H1 (cell line): ENCODE measurements around the gene IFI30.

ENCODE experiments used
- CREB1 ChIP-seq: IDR thresholded peaks from 2 replicates; pipeline ENCODE4 v1.6.1; 2012; ENCODE audit warnings: inconsistent platforms
- CTCF ChIP-seq, 3 experiments: IDR thresholded peaks; 1 replicate in 2 of 3; 2 replicates in 1 of 3; pipeline versions ENCODE4 v1.5.1 to v1.6.1; 2011; ENCODE audit warnings: low read length in 3 of 3, mild to moderate bottlenecking in 3 of 3, inconsistent platforms in 2 of 3, low read depth in 1 of 3, moderate library complexity in 1 of 3; ENCODE audit not compliant: insufficient read depth in 1 of 3; ENCODE audit errors: control extremely low read depth in 1 of 3
- EZH2 ChIP-seq: fragments of 200-600 bp; sonication (generic); IDR thresholded peaks from 2 replicates; pipeline ENCODE4 v1.7.1; 2012; ENCODE audit warnings: low read depth, mild to moderate bottlenecking, moderate library complexity, low read length, inconsistent platforms; ENCODE audit not compliant: severe bottlenecking
- RNF2 ChIP-seq: fragments of 200-900, 300-1000 bp; sonication (generic); IDR thresholded peaks from 2 replicates; pipeline ENCODE4 v1.7.1; 2016; ENCODE audit warnings: borderline replicate concordance, low read depth, mild to moderate bottlenecking, antibody characterized with exemption, low read length; ENCODE audit not compliant: poor library complexity, severe bottlenecking; ENCODE audit errors: missing control alignments

GRCh38 chr19:18196511-18196845 is 22.9 kb downstream of the IFI30 start:
- TF ChIP-seq EZH2 (no peak), CTCF (IDR thresholded peaks at IDR 0.05; ENCODE audit: control extremely low read depth in 1 of 3, insufficient read depth in 1 of 3, low read depth in 1 of 3, low read length in 3 of 3) (no peak), CREB1 (no peak), RNF2 (no peak)
